Prostate gland (tissue), 2 donors: Measurements from ENCODE around the gene DACT2.

Source experiments
- POLR2A ChIP-seq: fragments of 450-650 bp; IDR thresholded peaks from one replicate; pipeline ENCODE4 v1.6.1; 2016; ENCODE audit warnings: antibody characterized with exemption, mild to moderate bottlenecking
- TF ChIP-seq, protein P1 (sequence below), 4 experiments: fragments of 200-600 bp in 2 of 4; fragments of 450-650 bp in 2 of 4; sonication (generic) in 2 of 4; IDR thresholded peaks; 1 replicate in 3 of 4; 2 replicates in 1 of 4; pipeline ENCODE4 v1.5.1; 2016 to 2019; ENCODE audit warnings: antibody characterized with exemption in 4 of 4, mild to moderate bottlenecking in 2 of 4, moderate library complexity in 2 of 4

DNA sequence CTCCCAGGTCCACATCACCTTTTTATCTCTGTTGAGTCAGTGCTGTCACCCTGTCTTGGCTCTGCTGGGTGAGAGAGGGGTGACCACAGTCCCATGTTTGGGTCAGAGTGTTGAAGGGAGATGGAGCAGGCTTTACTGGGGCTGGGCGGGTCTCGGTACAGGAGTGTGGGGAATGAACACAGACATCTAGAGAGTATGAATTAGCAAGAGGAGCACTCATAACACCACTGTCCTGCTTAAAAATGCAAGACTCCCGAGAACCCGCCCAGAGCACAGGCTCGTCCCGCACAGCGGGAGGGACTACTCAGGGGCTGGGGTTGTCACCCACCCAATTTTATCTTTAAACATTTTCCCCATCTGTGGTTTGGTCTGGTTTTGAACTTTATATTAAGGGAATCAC lies 27.5 kb upstream of the DACT2 start:
- TF ChIP-seq, protein P1, sequence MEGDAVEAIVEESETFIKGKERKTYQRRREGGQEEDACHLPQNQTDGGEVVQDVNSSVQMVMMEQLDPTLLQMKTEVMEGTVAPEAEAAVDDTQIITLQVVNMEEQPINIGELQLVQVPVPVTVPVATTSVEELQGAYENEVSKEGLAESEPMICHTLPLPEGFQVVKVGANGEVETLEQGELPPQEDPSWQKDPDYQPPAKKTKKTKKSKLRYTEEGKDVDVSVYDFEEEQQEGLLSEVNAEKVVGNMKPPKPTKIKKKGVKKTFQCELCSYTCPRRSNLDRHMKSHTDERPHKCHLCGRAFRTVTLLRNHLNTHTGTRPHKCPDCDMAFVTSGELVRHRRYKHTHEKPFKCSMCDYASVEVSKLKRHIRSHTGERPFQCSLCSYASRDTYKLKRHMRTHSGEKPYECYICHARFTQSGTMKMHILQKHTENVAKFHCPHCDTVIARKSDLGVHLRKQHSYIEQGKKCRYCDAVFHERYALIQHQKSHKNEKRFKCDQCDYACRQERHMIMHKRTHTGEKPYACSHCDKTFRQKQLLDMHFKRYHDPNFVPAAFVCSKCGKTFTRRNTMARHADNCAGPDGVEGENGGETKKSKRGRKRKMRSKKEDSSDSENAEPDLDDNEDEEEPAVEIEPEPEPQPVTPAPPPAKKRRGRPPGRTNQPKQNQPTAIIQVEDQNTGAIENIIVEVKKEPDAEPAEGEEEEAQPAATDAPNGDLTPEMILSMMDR (IDR thresholded peaks at IDR 0.05), result no peak
- TF ChIP-seq POLR2A, result no peak
